Transverse colon (tissue), 4 donors: ENCODE results near the gene HSD11B1. TPM values are rescaled to one million over a fixed set of nuclear protein-coding genes. Genes with fewer than 3 reads are reported as not detected.

Experiments used
- DNase-seq: peaks from one replicate; pipeline ENCODE4 v3.0.0-alpha.2; 2019
- H3K27ac ChIP-seq, 4 donors: fragments of 200-600 bp; sonication (generic); 2 replicates each; pipeline ENCODE4 v1.5.1; 2016 to 2018; ENCODE audit warnings: inconsistent platforms in 4 of 4
- H3K27me3 ChIP-seq: fragments of 200-600 bp; sonication (generic); 2 replicates; pipeline ENCODE4 v1.5.1; 2017; ENCODE audit warnings: inconsistent platforms
- H3K36me3 ChIP-seq, 4 donors: fragments of 200-600 bp; sonication (generic); 2 replicates each; pipeline ENCODE4 v1.5.1; 2017 to 2019; ENCODE audit warnings: inconsistent platforms in 4 of 4
- H3K4me1 ChIP-seq, 4 donors: fragments of 200-600 bp; sonication (generic); 2 replicates each; pipeline ENCODE4 v1.5.1; 2017 to 2020; ENCODE audit warnings: inconsistent platforms in 4 of 4
- H3K4me3 ChIP-seq, 4 donors: fragments of 200-600 bp; sonication (generic); 1 replicate in 1 of 4; 2 replicates in 3 of 4; pipeline versions ENCODE4 v1.5.1 to v1.6.1; 2017 to 2019; ENCODE audit warnings: inconsistent platforms in 4 of 4
- H3K9me3 ChIP-seq, 2 donors: fragments of 200-600 bp; sonication (generic); 2 replicates each; pipeline ENCODE4 v1.5.1; 2017 to 2019; ENCODE audit warnings: inconsistent platforms in 2 of 2
- EP300 ChIP-seq: sonication (generic); formaldehyde crosslinking; IDR thresholded peaks from one replicate; pipeline ENCODE4 v1.6.1; 2017; ENCODE audit warnings: antibody characterized with exemption, low read depth
- POLR2A ChIP-seq: fragments of 450-650 bp; IDR thresholded peaks from one replicate; pipeline ENCODE4 v1.6.1; 2016; ENCODE audit warnings: antibody characterized with exemption, mild to moderate bottlenecking, moderate library complexity
- POLR2AphosphoS5 ChIP-seq, 3 donors: sonication (generic); formaldehyde crosslinking; IDR thresholded peaks; one replicate each; pipeline ENCODE4 v1.6.1; 2016; ENCODE audit warnings: antibody characterized with exemption in 3 of 3
- whole genome bisulfite sequencing, 2 donors: methylation state at CpG; one replicate each; pipeline ENCODE4 v1.1.5; 2018; ENCODE audit warnings: low coverage in 1 of 2; 5-methylcytosine and 5-hydroxymethylcytosine counted together
- in situ Hi-C, 4 donors: fragments of 200-750 bp; cut with MboI; loops; one replicate each; pipeline versions ENCODE4 v1.15.0 to v1.15.1; 2017; ENCODE audit warnings: low sequenced_read_pairs in 3 of 4, low pct_ligation_motif_present in 1 of 4, low pct_unique_long_range_greater_than_20kb in 1 of 4
- intact Hi-C: fragments of 100-400 bp; cut with DNase I; formaldehyde crosslinking; loops from one replicate; pipeline ENCODE4 v1.15.1; 2023; ENCODE audit warnings: low total_unique reads
- total RNA-seq, 4 donors: library from RNA; depleted of rRNA; stranded (reverse); fragments of >200 nt; gene quantifications; one replicate each; pipeline ENCODE4 v1.1.0, GENCODE V29; 2016
- TF ChIP-seq, protein P1 (sequence below), 5 experiments: fragments of 200-600 bp in 3 of 5; fragments of 450-650 bp in 2 of 5; sonication (generic) in 3 of 5; IDR thresholded peaks; 1 replicate in 2 of 5; 2 replicates in 3 of 5; pipeline ENCODE4 v1.5.1; 2016 to 2017; ENCODE audit warnings: antibody characterized with exemption in 5 of 5, inconsistent platforms in 3 of 5, mild to moderate bottlenecking in 2 of 5, moderate library complexity in 1 of 5

Gene HSD11B1
- total RNA-seq, 4 donors from 2014 or later, result 1.5 to 3.7 (median 2.6) TPM; not detected in 1

DNA sequence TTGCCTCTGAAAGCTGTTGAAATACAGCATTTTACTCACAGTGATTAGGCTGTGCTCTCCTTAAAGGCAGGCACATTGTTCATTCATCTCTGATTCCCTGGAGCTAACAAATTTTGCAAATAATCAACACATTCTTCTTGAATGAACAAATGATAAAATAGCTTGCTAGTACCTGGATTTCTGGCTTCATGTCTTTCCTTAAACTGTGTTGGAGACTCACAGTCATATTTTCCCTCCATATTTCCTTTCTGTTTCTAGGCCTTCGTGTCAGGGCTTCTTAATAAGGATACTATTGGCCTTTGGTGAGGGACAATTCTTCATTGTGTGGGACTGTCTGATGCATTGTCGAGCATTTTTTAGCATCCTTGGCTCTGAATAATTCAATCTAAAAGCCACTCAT, 9.7 kb downstream of the HSD11B1 start:
- intact Hi-C loops, result no loop called here
- TF ChIP-seq, protein P1, sequence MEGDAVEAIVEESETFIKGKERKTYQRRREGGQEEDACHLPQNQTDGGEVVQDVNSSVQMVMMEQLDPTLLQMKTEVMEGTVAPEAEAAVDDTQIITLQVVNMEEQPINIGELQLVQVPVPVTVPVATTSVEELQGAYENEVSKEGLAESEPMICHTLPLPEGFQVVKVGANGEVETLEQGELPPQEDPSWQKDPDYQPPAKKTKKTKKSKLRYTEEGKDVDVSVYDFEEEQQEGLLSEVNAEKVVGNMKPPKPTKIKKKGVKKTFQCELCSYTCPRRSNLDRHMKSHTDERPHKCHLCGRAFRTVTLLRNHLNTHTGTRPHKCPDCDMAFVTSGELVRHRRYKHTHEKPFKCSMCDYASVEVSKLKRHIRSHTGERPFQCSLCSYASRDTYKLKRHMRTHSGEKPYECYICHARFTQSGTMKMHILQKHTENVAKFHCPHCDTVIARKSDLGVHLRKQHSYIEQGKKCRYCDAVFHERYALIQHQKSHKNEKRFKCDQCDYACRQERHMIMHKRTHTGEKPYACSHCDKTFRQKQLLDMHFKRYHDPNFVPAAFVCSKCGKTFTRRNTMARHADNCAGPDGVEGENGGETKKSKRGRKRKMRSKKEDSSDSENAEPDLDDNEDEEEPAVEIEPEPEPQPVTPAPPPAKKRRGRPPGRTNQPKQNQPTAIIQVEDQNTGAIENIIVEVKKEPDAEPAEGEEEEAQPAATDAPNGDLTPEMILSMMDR (IDR thresholded peaks at IDR 0.05), result no peak
- TF ChIP-seq POLR2AphosphoS5 (IDR thresholded peaks at IDR 0.05) (no peak), EP300 (no peak), POLR2A (no peak)

DNA sequence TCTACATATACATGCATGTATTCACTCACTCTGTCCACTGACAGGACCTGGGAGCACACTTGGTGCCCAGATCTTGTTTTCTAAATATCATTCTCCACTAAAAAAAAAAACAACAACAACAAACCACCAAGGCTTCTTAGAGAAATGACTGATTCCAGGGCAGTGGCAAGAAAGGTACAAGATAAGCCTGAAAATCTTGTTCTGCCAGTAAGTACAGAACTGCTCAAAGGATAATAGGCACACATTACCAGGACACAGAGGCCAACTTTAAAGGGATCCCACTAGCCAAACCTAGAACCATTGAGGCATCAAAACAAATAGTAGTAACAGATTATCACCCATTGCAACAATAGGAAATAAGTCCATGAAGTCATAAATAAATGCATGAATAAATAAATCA, 10.7 kb downstream of the HSD11B1 start:
- no peak overlapping the region for H3K27ac ChIP-seq
- in situ Hi-C loops (no loop called here), intact Hi-C loops (no loop called here)
- no peak for DNase-seq
- no peaks in the 10 kb centered on the region for H3K36me3 ChIP-seq
- H3K9me3 ChIP-seq, result no peaks in the 10 kb centered on the region
- no peaks in the 10 kb centered on the region for H3K27me3 ChIP-seq
- no peak overlapping the region for H3K4me3 ChIP-seq
- H3K4me1 ChIP-seq, result no peaks in the 10 kb centered on the region
- TF ChIP-seq EP300, result no peak

More for the DNA sequence above, 9.7 kb downstream of the HSD11B1 start:
- in situ Hi-C loops, result no loop called here
- no peak for DNase-seq
- Histone ChIP-seq H3K9me3 (no peaks in the 10 kb centered on the region), H3K36me3 (no peaks in the 10 kb centered on the region), H3K27ac (no peak overlapping the region), H3K4me1 (no peaks in the 10 kb centered on the region), H3K27me3 (no peaks in the 10 kb centered on the region), H3K4me3 (no peak overlapping the region)
- WGBS, 2 donors, result 78 to 92% methylated on average over 2 of the region's 2 CpGs

- Histone ChIP-seq H3K27ac (no peak overlapping the region), H3K27me3 (no peaks in the 10 kb centered on the region), H3K36me3 (no peaks in the 10 kb centered on the region), H3K4me3 (no peak overlapping the region), H3K9me3 (no peaks in the 10 kb centered on the region), H3K4me1 (no peaks in the 10 kb centered on the region)
- 73% methylated on average over 2 of the region's 2 CpGs for WGBS, 2 donors
- TF ChIP-seq, protein P1 (IDR thresholded peaks at IDR 0.05), result no peak
- TF ChIP-seq EP300 (no peak), POLR2AphosphoS5 (IDR thresholded peaks at IDR 0.05) (no peak), POLR2A (no peak)
- DNase-seq, result no peak
- intact Hi-C loops, result no loop called here
- in situ Hi-C loops, result no loop called here
These were observed 13.2 kb downstream of the HSD11B1 start for GRCh38 chr1:209717818-209718217.

DNA sequence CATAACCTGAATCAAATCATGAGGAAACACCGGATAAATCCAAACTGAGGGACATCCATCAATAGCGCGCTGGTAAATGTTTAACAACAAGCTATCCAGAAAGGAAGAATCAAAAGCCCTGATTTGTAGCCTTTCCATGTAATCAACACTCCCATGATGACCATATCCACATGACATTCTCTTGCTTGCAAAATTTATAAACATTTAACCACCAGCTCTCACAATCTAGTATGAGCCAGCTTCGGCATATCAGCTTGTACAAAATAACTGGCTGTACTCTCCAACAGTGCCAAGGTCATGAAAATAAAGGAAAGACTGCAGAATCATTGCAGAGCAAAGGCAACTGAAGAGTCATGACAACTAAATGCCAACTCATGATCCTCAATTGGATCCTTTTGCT, 15.7 kb downstream of the HSD11B1 start:
- Histone ChIP-seq H3K27me3 (no peaks in the 10 kb centered on the region), H3K27ac (no peak overlapping the region), H3K9me3 (no peaks in the 10 kb centered on the region), H3K4me3 (no peak overlapping the region), H3K36me3 (no peaks in the 10 kb centered on the region), H3K4me1 (no peaks in the 10 kb centered on the region)
- in situ Hi-C loops (no loop called here), intact Hi-C loops (no loop called here)
- 70% methylated on average over 4 of the region's 4 CpGs; no CpG with 5 or more reads in 1 of the 2 donors for WGBS, 2 donors
- no peak for DNase-seq
- TF ChIP-seq POLR2AphosphoS5 (IDR thresholded peaks at IDR 0.05), result no peak
- TF ChIP-seq, protein P1 (IDR thresholded peaks at IDR 0.05), result no peak
- TF ChIP-seq EP300, result no peak
- TF ChIP-seq POLR2A, result no peak

- no peak for TF ChIP-seq EP300
- intact Hi-C loops (no loop called here), in situ Hi-C loops (no loop called here)
- 58 to 92% methylated on average over 2 of the region's 2 CpGs for WGBS, 2 donors
- no peak overlapping the region for H3K27ac ChIP-seq
- H3K9me3 ChIP-seq, result no peaks in the 10 kb centered on the region
- H3K27me3 ChIP-seq, result no peaks in the 10 kb centered on the region
- H3K36me3 ChIP-seq, result no peaks in the 10 kb centered on the region
- no peaks in the 10 kb centered on the region for H3K4me1 ChIP-seq
- no peak for DNase-seq
- no peak overlapping the region for H3K4me3 ChIP-seq
These were observed 16.2 kb downstream of the HSD11B1 start for GRCh38 chr1:209720826-209721225.
